HepG2 (cell line): ENCODE results near the gene APOA1. TPM values are rescaled to one million over a fixed set of nuclear protein-coding genes. Genes with fewer than 3 reads are reported as not detected.

ENCODE experiments used
- ATAC-seq: fragments of 200-7000 bp; cut with Tn5 transposase; 3 replicates; pipeline ENCODE4 v1.9.1; 2020; ENCODE audit warnings: mild to moderate bottlenecking, moderate library complexity
- BruUV-seq: library from RNA; stranded (reverse); fragments of 400-500 nt; replicated peaks from 2 replicates; lab custom pipeline; 2021; lab: Mats Ljungman, UMichigan
- CTCF ChIA-PET: fragments of 300-600 bp; formaldehyde crosslinking; extraction: SDS; loops from one replicate; lab custom pipeline; 2021; ENCODE audit warnings: low total read pairs, inconsistent platforms, low intra/inter-chr PET ratio; lab: Yijun Ruan, JAX
- POLR2A ChIA-PET: fragments of 350-600 bp; sonication (Branson Sonifier 250); formaldehyde crosslinking; loops from one replicate; lab custom pipeline; 2020; ENCODE audit warnings: antibody characterized with exemption, inconsistent platforms; lab: Yijun Ruan, JAX
- DNase-seq: peaks from one replicate; pipeline ENCODE4 v3.0.0-alpha.2; 2015; ENCODE audit warnings: low spot score
- FAIRE-seq: peaks from 3 replicates; lab custom pipeline; 2011; peaks lifted over from hg19 to GRCh38; lab: Jason Lieb, UNC
- H2AFZ ChIP-seq: one replicate; pipeline ENCODE4 v1.6.1; 2011; ENCODE audit warnings: low read length, inconsistent platforms
- H3K27ac ChIP-seq: fragments of 300-600 bp; 3 replicates; pipeline ENCODE4 v1.8.0; 2011; ENCODE audit warnings: mixed run types, mild to moderate bottlenecking, mixed read lengths, low read length, inconsistent platforms; ENCODE audit not compliant: insufficient read depth; ENCODE audit errors: extremely low read length
- H3K27me3 ChIP-seq, 2 experiments: fragments of 200-600 bp in 1 of 2; 2 replicates in 1 of 2; 3 replicates in 1 of 2; pipeline versions ENCODE4 v1.6.0 to v1.8.0; 2011; ENCODE audit warnings: low read length in 2 of 2, mild to moderate bottlenecking in 2 of 2, moderate library complexity in 2 of 2, inconsistent platforms in 1 of 2; ENCODE audit not compliant: insufficient read depth in 2 of 2, control insufficient read depth in 1 of 2
- H3K36me3 ChIP-seq, 2 experiments: fragments of 200-600 bp in 1 of 2; replicated peaks in 1 of 2; 2 replicates in 1 of 2; 3 replicates in 1 of 2; pipeline versions ENCODE4 v1.5.1 to v1.8.0; 2011; ENCODE audit warnings: low read length in 2 of 2, inconsistent platforms in 1 of 2; ENCODE audit not compliant: insufficient read depth in 2 of 2, control insufficient read depth in 1 of 2
- H3K4me1 ChIP-seq: 2 replicates; pipeline ENCODE4 v1.5.1; 2012; ENCODE audit warnings: low read length, inconsistent platforms; ENCODE audit not compliant: insufficient read depth
- H3K4me2 ChIP-seq: 2 replicates; pipeline ENCODE4 v1.6.0; 2011; ENCODE audit warnings: low read depth, low read length, inconsistent platforms
- H3K4me3 ChIP-seq, 3 experiments: fragments of 200-600 bp in 1 of 3; sonication (generic), shearing (Covaris generic) in 1 of 3; replicated peaks in 1 of 3; 2 replicates each; pipeline ENCODE4 v1.5.1; 2011 to 2016; ENCODE audit warnings: low read length in 3 of 3, inconsistent platforms in 2 of 3, low read depth in 2 of 3, mild to moderate bottlenecking in 2 of 3, control low read depth in 1 of 3, mixed read lengths in 1 of 3; ENCODE audit not compliant: insufficient read depth in 1 of 3
- H3K79me2 ChIP-seq: one replicate; pipeline ENCODE4 v1.6.1; 2011; ENCODE audit warnings: low read length, inconsistent platforms; ENCODE audit not compliant: insufficient read depth
- H3K9ac ChIP-seq: 2 replicates; pipeline ENCODE4 v1.6.0; 2011; ENCODE audit warnings: mild to moderate bottlenecking, low read depth, low read length, inconsistent platforms; ENCODE audit not compliant: insufficient read depth
- H3K9me3 ChIP-seq: 2 replicates; pipeline ENCODE4 v1.5.1; 2012; ENCODE audit warnings: mild to moderate bottlenecking, low read length
- H4K20me1 ChIP-seq: 2 replicates; pipeline ENCODE4 v1.6.0; 2011; ENCODE audit warnings: inconsistent platforms, mild to moderate bottlenecking, low read length, moderate library complexity; ENCODE audit not compliant: insufficient read depth
- CAMTA2 ChIP-seq: sonication (generic); formaldehyde crosslinking; IDR thresholded peaks from 2 replicates; pipeline ENCODE4 v1.4.0; 2020; ENCODE audit warnings: mild to moderate bottlenecking, missing genetic modification reagents, borderline replicate concordance
- MAZ ChIP-seq, 2 experiments: sonication (generic) in 1 of 2; formaldehyde crosslinking in 1 of 2; IDR thresholded peaks; 2 replicates each; pipeline versions ENCODE4 v1.5.0 to v1.6.1; 2012 to 2020; ENCODE audit warnings: low read depth in 2 of 2, mild to moderate bottlenecking in 2 of 2, borderline replicate concordance in 1 of 2, improper control_type of control experiment in 1 of 2, low read length in 1 of 2, missing genetic modification reagents in 1 of 2, moderate library complexity in 1 of 2
- MEIS1 ChIP-seq: sonication (generic); formaldehyde crosslinking; IDR thresholded peaks from 2 replicates; pipeline ENCODE4 v1.9.0; 2021; ENCODE audit warnings: mild to moderate bottlenecking, missing genetic modification reagents, moderate library complexity, borderline replicate concordance
- MLXIP ChIP-seq: sonication (generic); formaldehyde crosslinking; IDR thresholded peaks from 2 replicates; pipeline ENCODE4 v1.9.0; 2021; ENCODE audit warnings: missing genetic modification reagents, borderline replicate concordance
- MTERF4 ChIP-seq: sonication (generic); formaldehyde crosslinking; IDR thresholded peaks from 2 replicates; pipeline ENCODE4 v1.8.0; 2023; ENCODE audit warnings: mild to moderate bottlenecking, missing genetic modification reagents
- PAF1 ChIP-seq: IDR thresholded peaks from 2 replicates; pipeline ENCODE4 v1.6.1; 2016; ENCODE audit warnings: missing genetic modification reagents, missing compliant biosample characterization
- RNF219 ChIP-seq: sonication (generic); formaldehyde crosslinking; IDR thresholded peaks from 2 replicates; pipeline ENCODE4 v1.5.0; 2020; ENCODE audit warnings: mild to moderate bottlenecking, missing genetic modification reagents
- SMAD9 ChIP-seq: sonication (generic); formaldehyde crosslinking; IDR thresholded peaks from 2 replicates; pipeline ENCODE4 v1.5.1; 2020; ENCODE audit warnings: mild to moderate bottlenecking, missing genetic modification reagents
- ZNF17 ChIP-seq: sonication (generic); formaldehyde crosslinking; IDR thresholded peaks from 2 replicates; pipeline ENCODE4 v1.5.0; 2020; ENCODE audit warnings: mild to moderate bottlenecking, missing genetic modification reagents
- ZNF282 ChIP-seq: fragments of 450-650 bp; IDR thresholded peaks from 2 replicates; pipeline ENCODE4 v1.6.1; 2018; ENCODE audit not compliant: partially characterized antibody
- ZNF34 ChIP-seq: sonication (generic); formaldehyde crosslinking; IDR thresholded peaks from 2 replicates; pipeline ENCODE4 v1.4.0; 2020; ENCODE audit warnings: mild to moderate bottlenecking, missing genetic modification reagents, borderline replicate concordance
- ZNF362 ChIP-seq: sonication (generic); formaldehyde crosslinking; IDR thresholded peaks from 2 replicates; pipeline ENCODE4 v1.4.0; 2020; ENCODE audit warnings: missing genetic modification reagents, mild to moderate bottlenecking, borderline replicate concordance
- ZNF788 ChIP-seq: sonication (generic); formaldehyde crosslinking; IDR thresholded peaks from 2 replicates; pipeline ENCODE4 v1.5.0; 2020; ENCODE audit warnings: mild to moderate bottlenecking, missing genetic modification reagents, borderline replicate concordance
- ZNF83 ChIP-seq: sonication (generic); formaldehyde crosslinking; IDR thresholded peaks from 2 replicates; pipeline ENCODE4 v1.4.0; 2020; ENCODE audit warnings: missing genetic modification reagents, mild to moderate bottlenecking, borderline replicate concordance
- ZSCAN21 ChIP-seq: sonication (generic); formaldehyde crosslinking; IDR thresholded peaks from 2 replicates; pipeline ENCODE4 v1.8.0; 2022; ENCODE audit warnings: mild to moderate bottlenecking, missing genetic modification reagents, moderate library complexity, borderline replicate concordance
- WGBS: methylation state at CpG from one replicate; pipeline ENCODE4 v1.1.6; 2017; ENCODE audit warnings: low lambda C conversion rate; 5-methylcytosine and 5-hydroxymethylcytosine counted together
- in situ Hi-C: cut with HindIII; loops from 2 replicates; pipeline ENCODE4 v1.10.0; 2017; ENCODE audit warnings: low pct_unique_long_range_greater_than_20kb; ENCODE audit not compliant: extremely low pct_ligation_motif_present
- intact Hi-C: fragments of 100-400 bp; cut with micrococcal nuclease; formaldehyde crosslinking; loops from one replicate; pipeline ENCODE4 v1.10.0; 2022; ENCODE audit not compliant: unreplicated experiment
- polyA plus RNA-seq, 8 experiments: library from polyadenylated mRNA; depleted of rRNA in 3 of 8; stranded (reverse) in 7 of 8; unstranded in 1 of 8; fragments of >200 nt; fragmentation: Illumina TruSeq in 4 of 8; extraction: Trizol in 4 of 8; gene quantifications; 2 replicates each; pipeline versions ENCODE4 v1.2.1 to v1.2.3, GENCODE V29; 2011 to 2016; ENCODE audit warnings: low read depth in 4 of 8, missing spikeins in 1 of 8, mixed read lengths in 1 of 8; ENCODE audit not compliant: insufficient read depth in 1 of 8
- total RNA-seq, 5 experiments: library from RNA; depleted of rRNA; stranded (reverse); fragments of >200 nt; fragmentation: Illumina TruSeq; extraction: Trizol; gene quantifications; 2 replicates each; pipeline ENCODE4 v1.2.3, GENCODE V29; 2016; ENCODE audit warnings: low read depth in 1 of 5

The APOA1 gene
- total and polyA plus RNA-seq, 2 of the 13 experiments (the other 11 are each of a cell fraction or from before 2014, with no cell fraction given) = 1,973 to 5,485 TPM

- 89% methylated on average over 5 of the region's 5 CpGs for WGBS
- peaks cover 7 to 46% of the 10 kb centered on the region in 2 experiments for H3K36me3 ChIP-seq
- no TSS peak for BruUV-seq
- H2AFZ ChIP-seq = no peak overlapping the region
- no peaks in the 10 kb centered on the region for H3K27me3 ChIP-seq
- ChIA-PET CTCF (no interaction called here), POLR2A (interaction anchor here (1.3 kb wide), 1 partner anchor 20 kb away, joined by 4 read pairs; no protein-coding TSS in a partner anchor)
- in situ Hi-C loops = no loop called here
- no peak for FAIRE-seq
- H3K9ac ChIP-seq = no peak overlapping the region
- intact Hi-C loops = no loop called here
- no peaks in the 10 kb centered on the region for H3K79me2 ChIP-seq
- H3K9me3 ChIP-seq = no peaks in the 10 kb centered on the region
- no peaks in the 10 kb centered on the region for H4K20me1 ChIP-seq
- H3K4me1 ChIP-seq = no peaks in the 10 kb centered on the region
- no peak overlapping the region for H3K4me2 ChIP-seq
- H3K4me3 ChIP-seq = no peak overlapping the region
- H3K27ac ChIP-seq = no peak overlapping the region
- no peak for ATAC-seq
- DNase-seq = no peak
- TF ChIP-seq MTERF4 (CRISPR knock-in tag) = no peak
- TF ChIP-seq ZNF788 = no peak
- no peak for TF ChIP-seq ZNF34 (CRISPR knock-in tag)
- TF ChIP-seq ZNF282 = no peak
- no peak for TF ChIP-seq ZNF83 (CRISPR knock-in tag)
- no peak for TF ChIP-seq CAMTA2 (CRISPR knock-in tag)
- no peak for TF ChIP-seq MLXIP (CRISPR knock-in tag)
- no peak for TF ChIP-seq ZSCAN21 (CRISPR knock-in tag)
- no peak for TF ChIP-seq MAZ (IDR thresholded peaks at IDR 0.05; ENCODE audit: borderline replicate concordance, low read depth, low read length)
- TF ChIP-seq MAZ (CRISPR knock-in tag; IDR thresholded peaks at IDR 0.05; ENCODE audit: low read depth) = no peak
- TF ChIP-seq PAF1 (CRISPR knock-in tag) = no peak
- no peak for TF ChIP-seq RNF219 (CRISPR knock-in tag)
- TF ChIP-seq ZNF17 (CRISPR knock-in tag) = no peak
- no peak for TF ChIP-seq SMAD9 (CRISPR knock-in tag)
- no peak for TF ChIP-seq ZNF362
- no peak for TF ChIP-seq MEIS1 (CRISPR knock-in tag)
Observed at GRCh38 chr11:116856423-116856822, 19.0 kb upstream of the APOA1 start.
